Measurements from ENCODE around the gene GALNT15. TPM values are rescaled to one million over a fixed set of nuclear protein-coding genes. Genes with fewer than 3 reads are reported as not detected.

GALNT15 gene
- total and polyA plus RNA-seq, 2 donors (not counting 1 experiment from before 2014, with no cell fraction given): 10.7 to 37.7 TPM

DNA sequence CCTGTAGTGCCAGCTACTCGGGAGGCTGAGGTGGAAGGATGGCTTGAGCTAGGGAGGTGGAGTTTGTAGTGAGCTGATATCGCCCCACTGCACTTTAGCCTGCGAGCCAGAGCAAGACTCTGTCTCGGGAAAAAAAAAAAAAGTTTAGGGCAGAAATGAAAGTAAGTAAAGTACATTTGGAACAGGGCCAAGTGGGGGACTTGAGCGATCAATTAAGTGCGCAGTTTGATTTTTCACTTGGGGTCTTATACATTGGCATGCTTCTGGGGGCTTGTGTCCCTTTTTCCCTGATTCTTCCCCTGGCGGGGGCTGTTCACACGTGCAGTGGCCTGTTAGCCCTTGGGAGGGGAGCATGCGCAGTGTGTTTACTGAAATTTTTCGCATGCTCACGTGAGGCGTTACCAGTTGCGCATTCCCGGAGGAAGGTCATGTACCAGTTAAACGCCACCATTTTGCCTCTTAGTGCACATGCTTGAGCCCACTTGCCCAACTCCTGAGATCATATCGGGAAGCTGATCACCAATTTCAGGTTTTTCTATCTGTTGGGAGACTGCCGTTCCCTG, 42.0 kb downstream of the GALNT15 start:
- no peak for TF ChIP-seq EZH2 (IDR thresholded peaks at IDR 0.05; ENCODE audit: low read length, missing control alignments)
- TF ChIP-seq, protein P1, sequence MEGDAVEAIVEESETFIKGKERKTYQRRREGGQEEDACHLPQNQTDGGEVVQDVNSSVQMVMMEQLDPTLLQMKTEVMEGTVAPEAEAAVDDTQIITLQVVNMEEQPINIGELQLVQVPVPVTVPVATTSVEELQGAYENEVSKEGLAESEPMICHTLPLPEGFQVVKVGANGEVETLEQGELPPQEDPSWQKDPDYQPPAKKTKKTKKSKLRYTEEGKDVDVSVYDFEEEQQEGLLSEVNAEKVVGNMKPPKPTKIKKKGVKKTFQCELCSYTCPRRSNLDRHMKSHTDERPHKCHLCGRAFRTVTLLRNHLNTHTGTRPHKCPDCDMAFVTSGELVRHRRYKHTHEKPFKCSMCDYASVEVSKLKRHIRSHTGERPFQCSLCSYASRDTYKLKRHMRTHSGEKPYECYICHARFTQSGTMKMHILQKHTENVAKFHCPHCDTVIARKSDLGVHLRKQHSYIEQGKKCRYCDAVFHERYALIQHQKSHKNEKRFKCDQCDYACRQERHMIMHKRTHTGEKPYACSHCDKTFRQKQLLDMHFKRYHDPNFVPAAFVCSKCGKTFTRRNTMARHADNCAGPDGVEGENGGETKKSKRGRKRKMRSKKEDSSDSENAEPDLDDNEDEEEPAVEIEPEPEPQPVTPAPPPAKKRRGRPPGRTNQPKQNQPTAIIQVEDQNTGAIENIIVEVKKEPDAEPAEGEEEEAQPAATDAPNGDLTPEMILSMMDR (conservative IDR thresholded peaks at IDR 0.05 in 1 of 2, IDR thresholded peaks at IDR 0.05 in 1 of 2; ENCODE audit: low read depth in 1 of 2, low read length in 2 of 2): no peak
- H3K27ac ChIP-seq (ENCODE audit: insufficient read depth, low read length): no peak overlapping the region
- DNase-seq (ENCODE audit: low read depth in 2 of 2): no peak

DNA sequence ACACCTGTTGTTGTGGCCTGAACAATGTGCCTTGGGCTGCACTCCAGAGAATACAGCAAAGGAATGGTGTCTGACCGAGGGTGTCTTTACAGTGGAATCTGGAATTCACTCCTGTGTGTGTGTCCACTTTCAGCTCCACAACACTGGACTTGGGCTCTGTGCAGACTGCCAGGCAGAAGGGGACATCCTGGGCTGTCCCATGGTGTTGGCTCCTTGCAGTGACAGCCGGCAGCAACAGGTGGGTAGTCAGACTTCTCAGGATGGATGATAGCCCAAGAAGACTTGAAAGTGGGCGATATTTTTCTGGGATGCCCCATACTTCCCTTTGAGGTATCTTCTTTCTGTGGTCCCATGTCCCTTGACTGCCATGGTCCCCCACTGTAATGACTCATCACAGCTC, 45.3 kb downstream of the GALNT15 start:
- TF ChIP-seq, protein P1 (conservative IDR thresholded peaks at IDR 0.05 in 1 of 2, IDR thresholded peaks at IDR 0.05 in 1 of 2; ENCODE audit: low read depth in 1 of 2, low read length in 2 of 2): no peak
- TF ChIP-seq EZH2 (IDR thresholded peaks at IDR 0.05; ENCODE audit: low read length, missing control alignments): no peak
- no peak overlapping the region for H3K4me2 ChIP-seq (ENCODE audit: extremely low read depth, insufficient read depth, low read length)
- no peak overlapping the region for H3K4me3 ChIP-seq (replicated peaks in 1 of 4; ENCODE audit: control extremely low read depth in 1 of 4, insufficient read depth in 1 of 4, low read depth in 3 of 4, low read length in 4 of 4)
- H4K20me1 ChIP-seq (ENCODE audit: control insufficient read depth, extremely low read depth, insufficient read depth, low read length): no peaks in the 10 kb centered on the region
- no peak for DNase-seq (ENCODE audit: low read depth in 2 of 2)
- no peaks in the 10 kb centered on the region for H3K79me2 ChIP-seq (ENCODE audit: control insufficient read depth, insufficient read depth, low read length)
- no peak overlapping the region for H2AFZ ChIP-seq (ENCODE audit: low read length)
- no peaks in the 10 kb centered on the region for H3K27me3 ChIP-seq (ENCODE audit: control insufficient read depth, insufficient read depth, low read length)
- no peak overlapping the region for H3K27ac ChIP-seq (ENCODE audit: insufficient read depth, low read length)
- H3K9me3 ChIP-seq (ENCODE audit: control insufficient read depth, insufficient read depth, low read depth, low read length): no peaks in the 10 kb centered on the region
- no peaks in the 10 kb centered on the region for H3K4me1 ChIP-seq (ENCODE audit: control insufficient read depth, extremely low read depth, insufficient read depth, low read length)
- no peaks in the 10 kb centered on the region for H3K36me3 ChIP-seq (ENCODE audit: control insufficient read depth, insufficient read depth, low read length)
- no peak overlapping the region for H3K9ac ChIP-seq (ENCODE audit: insufficient read depth, low read length)

More for the DNA sequence above, 42.0 kb downstream of the GALNT15 start:
- H2AFZ ChIP-seq (ENCODE audit: low read length): no peak overlapping the region
- H3K9ac ChIP-seq (ENCODE audit: insufficient read depth, low read length): no peak overlapping the region
- no peaks in the 10 kb centered on the region for H4K20me1 ChIP-seq (ENCODE audit: control insufficient read depth, extremely low read depth, insufficient read depth, low read length)
- no peaks in the 10 kb centered on the region for H3K36me3 ChIP-seq (ENCODE audit: control insufficient read depth, insufficient read depth, low read length)
- H3K27me3 ChIP-seq (ENCODE audit: control insufficient read depth, insufficient read depth, low read length): no peaks in the 10 kb centered on the region
- no peak overlapping the region for H3K4me3 ChIP-seq (replicated peaks in 1 of 4; ENCODE audit: control extremely low read depth in 1 of 4, insufficient read depth in 1 of 4, low read depth in 3 of 4, low read length in 4 of 4)
- no peaks in the 10 kb centered on the region for H3K9me3 ChIP-seq (ENCODE audit: control insufficient read depth, insufficient read depth, low read depth, low read length)
- no peaks in the 10 kb centered on the region for H3K4me1 ChIP-seq (ENCODE audit: control insufficient read depth, extremely low read depth, insufficient read depth, low read length)
- H3K79me2 ChIP-seq (ENCODE audit: control insufficient read depth, insufficient read depth, low read length): no peaks in the 10 kb centered on the region
- H3K4me2 ChIP-seq (ENCODE audit: extremely low read depth, insufficient read depth, low read length): no peak overlapping the region

- no peaks in the 10 kb centered on the region for H3K27me3 ChIP-seq (ENCODE audit: control insufficient read depth, insufficient read depth, low read length)
- H4K20me1 ChIP-seq (ENCODE audit: control insufficient read depth, extremely low read depth, insufficient read depth, low read length): no peaks in the 10 kb centered on the region
- H3K9me3 ChIP-seq (ENCODE audit: control insufficient read depth, insufficient read depth, low read depth, low read length): no peaks in the 10 kb centered on the region
- no peak overlapping the region for H3K4me2 ChIP-seq (ENCODE audit: extremely low read depth, insufficient read depth, low read length)
- DNase-seq (ENCODE audit: low read depth in 2 of 2): no peak
- no peak overlapping the region for H2AFZ ChIP-seq (ENCODE audit: low read length)
- H3K4me1 ChIP-seq (ENCODE audit: control insufficient read depth, extremely low read depth, insufficient read depth, low read length): no peaks in the 10 kb centered on the region
- TF ChIP-seq, protein P1 (conservative IDR thresholded peaks at IDR 0.05 in 1 of 2, IDR thresholded peaks at IDR 0.05 in 1 of 2; ENCODE audit: low read depth in 1 of 2, low read length in 2 of 2): no peak
- no peak for TF ChIP-seq EZH2 (IDR thresholded peaks at IDR 0.05; ENCODE audit: low read length, missing control alignments)
- H3K36me3 ChIP-seq (ENCODE audit: control insufficient read depth, insufficient read depth, low read length): no peaks in the 10 kb centered on the region
- no peaks in the 10 kb centered on the region for H3K79me2 ChIP-seq (ENCODE audit: control insufficient read depth, insufficient read depth, low read length)
- no peak overlapping the region for H3K9ac ChIP-seq (ENCODE audit: insufficient read depth, low read length)
- H3K27ac ChIP-seq (ENCODE audit: insufficient read depth, low read length): no peak overlapping the region
- H3K4me3 ChIP-seq (replicated peaks in 1 of 4; ENCODE audit: control extremely low read depth in 1 of 4, insufficient read depth in 1 of 4, low read depth in 3 of 4, low read length in 4 of 4): no peak overlapping the region
Observed at GRCh38 chr3:16221990-16222389, 47.5 kb downstream of the GALNT15 start.

All from fibroblast of lung (primary cell).